ENCODE results near the gene PCGF5. TPM values are rescaled to one million over a fixed set of nuclear protein-coding genes. Genes with fewer than 3 reads are reported as not detected.

PCGF5 gene
- total and polyA plus RNA-seq, 2 of the 8 experiments (the other 6 are each of a cell fraction or from before 2014, with no cell fraction given): 5.8 to 8.4 TPM

GRCh38 chr10:91194497-91195179, 25.8 kb upstream of the PCGF5 start:
- Histone ChIP-seq H2BK12ac (ENCODE audit: low read depth, low read length) (no peak overlapping the region), H4K5ac (ENCODE audit: insufficient read length, low read depth, low read length) (no peak overlapping the region), H3K27ac (ENCODE audit: low read depth, low read length) (no peak overlapping the region), H3K4me2 (ENCODE audit: insufficient read depth in 1 of 2, low read depth in 2 of 2, low read length in 2 of 2) (no peak overlapping the region), H3K9ac (replicated peaks in 1 of 4; ENCODE audit: extremely low read depth in 1 of 4, low read depth in 3 of 4, low read length in 3 of 4) (no peak overlapping the region), H2BK20ac (ENCODE audit: low read length) (no peak overlapping the region), H3K23me2 (ENCODE audit: low read depth, low read length) (no peaks in the 10 kb centered on the region), H3K4ac (replicated peaks; ENCODE audit: insufficient read length, low read depth, low read length) (no peak overlapping the region), H3K23ac (ENCODE audit: insufficient read length) (no peak overlapping the region), H2BK5ac (ENCODE audit: low read depth, low read length) (no peak overlapping the region), H3K4me1 (replicated peaks in 1 of 4; ENCODE audit: control insufficient read depth in 3 of 4, insufficient read depth in 4 of 4, low read length in 3 of 4) (no peaks in the 10 kb centered on the region), H2AK5ac (ENCODE audit: low read depth, low read length) (no peak overlapping the region), H4K91ac (replicated peaks; ENCODE audit: insufficient read length, low read length) (no peak overlapping the region), H2BK120ac (replicated peaks; ENCODE audit: low read depth, low read length) (no peak overlapping the region), H2AFZ (ENCODE audit: low read length) (no peak overlapping the region), H3K56ac (replicated peaks; ENCODE audit: insufficient read length, low read depth, low read length) (no peak overlapping the region), H4K20me1 (replicated peaks in 1 of 2; ENCODE audit: control insufficient read depth in 1 of 2, insufficient read depth in 2 of 2, low read length in 2 of 2) (no peaks in the 10 kb centered on the region), H4K8ac (ENCODE audit: extremely low read depth, insufficient read depth, low read length) (no peak overlapping the region), H3K14ac (ENCODE audit: insufficient read length) (no peak overlapping the region), H3K79me1 (ENCODE audit: low read depth, low read length) (no peaks in the 10 kb centered on the region), H3K9me3 (ENCODE audit: insufficient read depth in 2 of 2, low read depth in 1 of 2, low read length in 1 of 2) (no peaks in the 10 kb centered on the region), H3K18ac (ENCODE audit: extremely low read depth, low read length) (no peak overlapping the region), H2BK15ac (ENCODE audit: low read length) (no peak overlapping the region), H3K27me3 (replicated peaks in 1 of 4; ENCODE audit: control insufficient read depth in 3 of 4, extremely low read depth in 1 of 4, insufficient read depth in 3 of 4, low read length in 3 of 4) (no peaks in the 10 kb centered on the region), H3K4me3 (ENCODE audit: extremely low read depth in 1 of 4, insufficient read depth in 2 of 4, low read depth in 3 of 4, low read length in 4 of 4) (no peak overlapping the region), H3K79me2 (ENCODE audit: control insufficient read depth in 1 of 2, insufficient read depth in 2 of 2, low read length in 2 of 2) (no peaks in the 10 kb centered on the region), H3K36me3 (ENCODE audit: control insufficient read depth in 2 of 4, insufficient read depth in 4 of 4, low read length in 3 of 4) (no peaks in the 10 kb centered on the region)
- ChIA-PET CTCF (ENCODE audit: partially characterized antibody) (no interaction called here), POLR2A (ENCODE audit: partially characterized antibody) (no interaction called here)
- FAIRE-seq: no peak
- DNase-seq (ENCODE audit: low read depth in 1 of 2, low spot score in 2 of 2): no peak
- WGBS, 2 experiments (ENCODE audit: extremely low coverage in 1 of 2, insufficient coverage in 1 of 2, insufficient read length in 1 of 2, insufficient replicate concordance in 2 of 2, low coverage in 1 of 2, low lambda C conversion rate in 2 of 2, missing lambda C conversion rate in 1 of 2): 80 to 100% methylated on average over 1 to 2 of the region's 2 CpGs
- no peak for TF ChIP-seq CREB1 (IDR thresholded peaks at IDR 0.05)
- no peak for TF ChIP-seq SAP30 (IDR thresholded peaks at IDR 0.05; ENCODE audit: insufficient read depth, insufficient replicate concordance, low read length)
- TF ChIP-seq KDM4A (IDR thresholded peaks at IDR 0.05; ENCODE audit: low read depth, low read length, severe bottlenecking): no peak
- TF ChIP-seq, protein P1, sequence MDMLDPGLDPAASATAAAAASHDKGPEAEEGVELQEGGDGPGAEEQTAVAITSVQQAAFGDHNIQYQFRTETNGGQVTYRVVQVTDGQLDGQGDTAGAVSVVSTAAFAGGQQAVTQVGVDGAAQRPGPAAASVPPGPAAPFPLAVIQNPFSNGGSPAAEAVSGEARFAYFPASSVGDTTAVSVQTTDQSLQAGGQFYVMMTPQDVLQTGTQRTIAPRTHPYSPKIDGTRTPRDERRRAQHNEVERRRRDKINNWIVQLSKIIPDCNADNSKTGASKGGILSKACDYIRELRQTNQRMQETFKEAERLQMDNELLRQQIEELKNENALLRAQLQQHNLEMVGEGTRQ (IDR thresholded peaks at IDR 0.05; ENCODE audit: low read length): no peak
- TF ChIP-seq POU5F1 (IDR thresholded peaks at IDR 0.05; ENCODE audit: low read depth, low read length): no peak
- no peak for TF ChIP-seq SIN3A (conservative IDR thresholded peaks at IDR 0.05 in 1 of 2, IDR thresholded peaks at IDR 0.05 in 1 of 2; ENCODE audit: low read depth in 1 of 2, low read length in 2 of 2)
- TF ChIP-seq TAF7 (optimal IDR thresholded peaks at IDR 0.05; ENCODE audit: borderline replicate concordance, low read depth, low read length): no peak
- TF ChIP-seq ASH2L (IDR thresholded peaks at IDR 0.05; ENCODE audit: low read length): no peak
- TF ChIP-seq CHD2 (IDR thresholded peaks at IDR 0.05; ENCODE audit: low read length): no peak
- no peak for TF ChIP-seq ATF2 (IDR thresholded peaks at IDR 0.05; ENCODE audit: low read length)
- no peak for TF ChIP-seq SIRT6 (IDR thresholded peaks at IDR 0.05; ENCODE audit: low read length)
